ENCODE measurements around the gene HIP1. TPM values are rescaled to one million over a fixed set of nuclear protein-coding genes. Genes with fewer than 3 reads are reported as not detected.
"Not testable (repeated sequence)": the region's sequence is repeated elsewhere in the genome, so short reads cannot be mapped to it uniquely, and the experiment has no call there.

HIP1 gene
- polyA plus RNA-seq, 6 donors from 2014 or later, result 2.5 to 7.8 (median 4.3) TPM

GRCh38 chr7:75694638-75695399 is 43.9 kb downstream of the HIP1 start:
- ATAC-seq (ENCODE audit: low read depth in 2 of 2) (no peak), DNase-seq (no peak)
- peaks cover 29 to 58% (median 44%) of the 10 kb centered on the region in 3 donors for H3K4me1 Mint-ChIP-seq
- no peaks in the 10 kb centered on the region for H3K27me3 Mint-ChIP-seq
- no peaks in the 10 kb centered on the region for H3K9me3 Mint-ChIP-seq
- H3K27ac Mint-ChIP-seq, result peak overlapping the region in 2 of 6 donors; percentile 28 to 49
- no peaks in the 10 kb centered on the region for H3K36me3 Mint-ChIP-seq
- H3K4me3 Mint-ChIP-seq, result no peak overlapping the region

GRCh38 chr7:75693668-75694067 is 45.1 kb downstream of the HIP1 start:
- not testable (repeated sequence) for H3K9me3 Mint-ChIP-seq; DNase-seq; H3K27ac Mint-ChIP-seq; H3K27me3 Mint-ChIP-seq; H3K36me3 Mint-ChIP-seq; ATAC-seq (ENCODE audit: low read depth in 2 of 2); H3K4me3 Mint-ChIP-seq
- H3K4me1 Mint-ChIP-seq, result peaks cover 29 to 67% (median 55%) of the 10 kb centered on the region in 3 donors

DNA sequence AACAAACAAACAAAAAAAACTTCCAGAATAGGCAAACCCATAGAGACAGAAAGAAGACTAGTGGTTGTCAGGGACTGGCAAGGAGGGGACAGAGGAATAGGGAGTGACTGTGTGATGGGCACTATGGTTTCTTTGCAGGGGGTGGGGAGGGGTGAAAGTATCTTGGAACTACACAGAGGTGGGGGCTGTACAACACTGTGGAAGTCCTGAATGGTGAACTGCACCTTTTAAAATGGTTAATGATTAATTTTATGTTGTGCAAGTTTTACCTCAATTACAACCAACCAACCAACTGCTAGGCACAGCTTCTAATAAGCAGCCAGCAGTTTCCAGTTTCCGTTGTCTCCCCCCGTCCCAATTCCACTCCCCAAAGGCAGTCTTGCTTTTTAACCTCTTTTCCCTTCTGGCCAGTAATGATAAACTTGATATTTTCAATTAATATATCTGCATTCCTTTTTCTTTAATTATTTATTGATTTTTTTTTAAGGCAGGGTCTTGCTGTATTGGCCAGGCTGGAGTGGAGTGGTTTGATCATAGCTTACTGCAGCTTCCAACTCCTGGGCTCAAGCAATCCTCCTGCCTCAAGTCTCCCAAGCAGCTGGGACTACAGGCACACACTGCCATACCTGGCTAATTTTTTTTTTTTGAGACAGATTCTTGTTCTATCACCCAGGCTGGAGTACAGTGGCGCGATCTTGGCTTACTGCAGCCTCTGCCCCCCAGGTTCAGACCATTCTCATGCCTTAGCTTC is 46.8 kb downstream of the HIP1 start:
- no peaks in the 10 kb centered on the region for H3K36me3 Mint-ChIP-seq
- ATAC-seq (ENCODE audit: low read depth in 2 of 2), result no peak
- H3K4me3 Mint-ChIP-seq, result peak overlapping the region in 1 of 8 donors; percentile 45
- H3K27ac Mint-ChIP-seq, result peak overlapping the region in 2 of 6 donors; percentile 33 to 62
- peaks cover 32 to 68% (median 58%) of the 10 kb centered on the region in 3 donors for H3K4me1 Mint-ChIP-seq
- peaks cover 0 to 4% (median 0%) of the 10 kb centered on the region in 3 donors for H3K27me3 Mint-ChIP-seq
- no peak for DNase-seq
- no peaks in the 10 kb centered on the region for H3K9me3 Mint-ChIP-seq

DNA sequence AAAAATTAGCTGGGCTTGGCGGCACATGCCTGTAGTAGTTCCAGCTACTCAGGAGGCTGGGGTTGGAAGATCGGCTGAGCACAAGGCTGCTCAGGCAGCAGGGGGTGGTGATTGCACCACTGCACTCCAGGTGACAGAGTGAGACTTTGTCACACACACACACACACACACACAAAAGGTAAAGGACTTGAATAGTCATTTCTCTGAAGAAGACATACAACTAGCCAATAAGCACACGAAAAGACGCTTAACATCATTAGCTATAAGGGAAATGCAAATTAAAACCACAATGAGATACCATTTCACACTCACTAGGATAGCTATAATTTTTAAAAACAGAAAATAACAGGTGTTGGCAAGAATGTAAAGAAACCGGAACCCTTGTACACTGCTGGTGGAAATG is 48.6 kb downstream of the HIP1 start:
- Mint-ChIP-seq H3K36me3 (no peaks in the 10 kb centered on the region), H3K4me3 (peak overlapping the region in 6 of 8 donors; percentile 23 to 80 (median 66)), H3K27me3 (peaks cover 0 to 4% (median 0%) of the 10 kb centered on the region in 3 donors), H3K4me1 (peaks cover 29 to 58% (median 48%) of the 10 kb centered on the region in 3 donors), H3K9me3 (no peaks in the 10 kb centered on the region), H3K27ac (peak overlapping the region in 5 of 6 donors; percentile 16 to 93 (median 80))
- DNase-seq (no peak), ATAC-seq (ENCODE audit: low read depth in 2 of 2) (peak; percentile 53 to 54)

- Mint-ChIP-seq H3K4me3 (peak overlapping the region in 7 of 8 donors; percentile 23 to 80 (median 57)), H3K9me3 (no peaks in the 10 kb centered on the region), H3K27me3 (peaks cover 0 to 4% (median 0%) of the 10 kb centered on the region in 3 donors), H3K4me1 (peaks cover 29 to 58% (median 48%) of the 10 kb centered on the region in 3 donors), H3K27ac (peak overlapping the region in 5 of 6 donors; percentile 53 to 93 (median 80)), H3K36me3 (no peaks in the 10 kb centered on the region)
- DNase-seq (no peak), ATAC-seq (ENCODE audit: low read depth in 2 of 2) (no peak)
These were observed 49.3 kb downstream of the HIP1 start for GRCh38 chr7:75689246-75690099.

DNA sequence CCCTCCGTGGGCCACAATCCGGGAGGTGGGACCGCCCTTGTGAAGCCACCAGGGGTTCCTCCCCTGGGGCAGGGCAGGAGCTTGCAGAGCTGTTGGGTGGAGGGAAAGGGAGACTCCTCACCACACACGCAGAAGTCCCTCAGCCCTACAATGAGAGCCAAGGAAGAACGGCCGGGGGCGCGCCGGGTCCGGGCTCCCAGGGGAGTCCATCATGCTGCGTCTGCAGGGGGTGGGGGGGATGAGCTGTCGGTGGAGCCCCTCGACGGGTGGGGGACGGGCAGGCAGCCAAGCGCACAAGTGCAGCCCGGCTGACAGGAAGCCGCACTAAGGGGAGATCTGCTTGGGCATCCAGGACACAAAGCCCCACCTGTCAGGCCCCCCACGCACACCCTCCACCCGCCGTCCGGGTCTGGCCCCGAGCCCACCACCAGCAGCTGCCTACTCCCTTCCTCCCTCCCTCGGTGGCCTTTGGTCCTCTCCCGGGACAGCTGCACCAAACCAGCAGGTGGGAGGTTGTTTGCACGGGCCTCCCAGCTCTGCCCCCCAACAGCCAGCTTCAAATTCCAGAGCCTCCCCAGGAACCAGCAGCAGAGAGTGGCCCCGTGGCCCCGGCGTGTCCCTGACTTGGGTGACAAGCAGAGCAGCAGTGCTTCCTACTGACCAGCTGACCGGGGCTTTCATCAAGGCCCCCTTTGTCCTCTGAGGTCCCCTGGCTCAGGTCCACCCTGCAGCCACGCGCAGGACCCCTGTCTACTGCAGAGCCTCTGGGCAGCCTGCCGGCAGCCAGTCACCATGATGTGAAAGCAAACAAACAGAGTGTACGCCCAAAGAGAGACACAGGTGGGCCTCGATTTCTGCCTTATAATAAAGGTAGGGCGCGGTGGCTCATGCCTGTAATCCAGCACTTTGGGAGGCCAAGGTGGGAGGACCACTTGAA is 50.3 kb downstream of the HIP1 start:
- ATAC-seq (ENCODE audit: low read depth in 2 of 2), result peak; percentile 61 to 64
- Mint-ChIP-seq H3K9me3 (no peaks in the 10 kb centered on the region), H3K4me1 (peaks cover 26 to 58% (median 42%) of the 10 kb centered on the region in 3 donors), H3K27ac (peak overlapping the region; percentile 42 to 92 (median 79)), H3K4me3 (peak overlapping the region; percentile 30 to 90 (median 80)), H3K36me3 (no peaks in the 10 kb centered on the region), H3K27me3 (peaks cover 0 to 4% (median 0%) of the 10 kb centered on the region in 3 donors)
- peak; percentile 64 for DNase-seq

- no peaks in the 10 kb centered on the region for H3K9me3 Mint-ChIP-seq
- peaks cover 0 to 4% (median 0%) of the 10 kb centered on the region in 3 donors for H3K27me3 Mint-ChIP-seq
- peak overlapping the region; percentile 20 to 90 (median 80) for H3K4me3 Mint-ChIP-seq
- H3K27ac Mint-ChIP-seq, result peak overlapping the region; percentile 10 to 92 (median 82)
- H3K36me3 Mint-ChIP-seq, result no peaks in the 10 kb centered on the region
- ATAC-seq (ENCODE audit: low read depth in 2 of 2), result no peak
- no peak for DNase-seq
- H3K4me1 Mint-ChIP-seq, result peaks cover 25 to 55% (median 45%) of the 10 kb centered on the region in 3 donors
These were observed 51.3 kb downstream of the HIP1 start for GRCh38 chr7:75687246-75688088.

- no peaks in the 10 kb centered on the region for H3K36me3 Mint-ChIP-seq
- H3K27me3 Mint-ChIP-seq, result peaks cover 0 to 4% (median 0%) of the 10 kb centered on the region in 3 donors
- H3K27ac Mint-ChIP-seq, result no peak overlapping the region
- peaks cover 20 to 49% (median 47%) of the 10 kb centered on the region in 3 donors for H3K4me1 Mint-ChIP-seq
- ATAC-seq (ENCODE audit: low read depth in 2 of 2), result no peak
- H3K9me3 Mint-ChIP-seq, result no peaks in the 10 kb centered on the region
- DNase-seq, result no peak
- peak overlapping the region in 1 of 8 donors; percentile 29 for H3K4me3 Mint-ChIP-seq
These were observed 52.2 kb downstream of the HIP1 start for GRCh38 chr7:75686551-75686950.

GRCh38 chr7:75682052-75682451 is 56.7 kb downstream of the HIP1 start:
- not testable (repeated sequence) for DNase-seq; H3K4me3 Mint-ChIP-seq; H3K27ac Mint-ChIP-seq; H3K9me3 Mint-ChIP-seq; H3K36me3 Mint-ChIP-seq; ATAC-seq (ENCODE audit: low read depth in 2 of 2); H3K27me3 Mint-ChIP-seq
- H3K4me1 Mint-ChIP-seq, result peaks cover 7 to 14% (median 7%) of the 10 kb centered on the region in 3 donors

- H3K4me3 Mint-ChIP-seq, result no peak overlapping the region
- peaks cover 6 to 10% of the 10 kb centered on the region in 2 donors for H3K36me3 Mint-ChIP-seq
- DNase-seq, result no peak
- peaks cover 0 to 9% (median 5%) of the 10 kb centered on the region in 7 donors for H3K9me3 Mint-ChIP-seq
- H3K27ac Mint-ChIP-seq, result no peak overlapping the region
- H3K4me1 Mint-ChIP-seq, result peaks cover 7 to 17% (median 10%) of the 10 kb centered on the region in 3 donors
- ATAC-seq (ENCODE audit: low read depth in 2 of 2), result no peak
- H3K27me3 Mint-ChIP-seq, result no peaks in the 10 kb centered on the region
These were observed 59.7 kb downstream of the HIP1 start for GRCh38 chr7:75679060-75679459.

GRCh38 chr7:75669579-75669978 is 69.2 kb downstream of the HIP1 start:
- Mint-ChIP-seq H3K36me3 (peaks cover 0 to 1% of the 10 kb centered on the region in 2 donors), H3K27me3 (no peaks in the 10 kb centered on the region), H3K4me3 (no peak overlapping the region), H3K4me1 (peaks cover under 1 to 5% (median 4%) of the 10 kb centered on the region in 3 donors), H3K27ac (no peak overlapping the region), H3K9me3 (peaks cover 0 to 2% (median 0%) of the 10 kb centered on the region in 7 donors)
- no peak for DNase-seq
- ATAC-seq (ENCODE audit: low read depth in 2 of 2), result no peak
